Measurements from ENCODE around the gene HNRNPR.

- TF ChIP-seq SP1 (IDR thresholded peaks at IDR 0.05) = no peak
- no peak for TF ChIP-seq NFRKB (IDR thresholded peaks at IDR 0.05)
- TF ChIP-seq ELF4 (IDR thresholded peaks at IDR 0.05) = no peak
- no peak for TF ChIP-seq TARDBP (IDR thresholded peaks at IDR 0.05)
- TF ChIP-seq FOXK2 (IDR thresholded peaks at IDR 0.05) = no peak
- no peak for TF ChIP-seq BHLHE40 (IDR thresholded peaks at IDR 0.05; ENCODE audit: borderline replicate concordance)
- TF ChIP-seq FOXM1 (IDR thresholded peaks at IDR 0.05; ENCODE audit: borderline replicate concordance) = no peak
- no peak for TF ChIP-seq ZNF384 (IDR thresholded peaks at IDR 0.05)
- no peak for TF ChIP-seq SUZ12 (IDR thresholded peaks at IDR 0.05)
- TF ChIP-seq FOXA1 (IDR thresholded peaks at IDR 0.05) = no peak
- no peak for TF ChIP-seq PKNOX1 (IDR thresholded peaks at IDR 0.05)
- no peak for TF ChIP-seq LEF1 (IDR thresholded peaks at IDR 0.05; ENCODE audit: borderline replicate concordance)
- no peak for TF ChIP-seq ARNT (IDR thresholded peaks at IDR 0.05)
- no peak for TF ChIP-seq L3MBTL2 (conservative IDR thresholded peaks at IDR 0.05)
These were observed 10.2 kb upstream of the HNRNPR start for GRCh38 chr1:23354245-23354644.

Measured in HEK293T (cell line).